ENCODE data around the gene TEX51.

The TEX51 gene

DNA sequence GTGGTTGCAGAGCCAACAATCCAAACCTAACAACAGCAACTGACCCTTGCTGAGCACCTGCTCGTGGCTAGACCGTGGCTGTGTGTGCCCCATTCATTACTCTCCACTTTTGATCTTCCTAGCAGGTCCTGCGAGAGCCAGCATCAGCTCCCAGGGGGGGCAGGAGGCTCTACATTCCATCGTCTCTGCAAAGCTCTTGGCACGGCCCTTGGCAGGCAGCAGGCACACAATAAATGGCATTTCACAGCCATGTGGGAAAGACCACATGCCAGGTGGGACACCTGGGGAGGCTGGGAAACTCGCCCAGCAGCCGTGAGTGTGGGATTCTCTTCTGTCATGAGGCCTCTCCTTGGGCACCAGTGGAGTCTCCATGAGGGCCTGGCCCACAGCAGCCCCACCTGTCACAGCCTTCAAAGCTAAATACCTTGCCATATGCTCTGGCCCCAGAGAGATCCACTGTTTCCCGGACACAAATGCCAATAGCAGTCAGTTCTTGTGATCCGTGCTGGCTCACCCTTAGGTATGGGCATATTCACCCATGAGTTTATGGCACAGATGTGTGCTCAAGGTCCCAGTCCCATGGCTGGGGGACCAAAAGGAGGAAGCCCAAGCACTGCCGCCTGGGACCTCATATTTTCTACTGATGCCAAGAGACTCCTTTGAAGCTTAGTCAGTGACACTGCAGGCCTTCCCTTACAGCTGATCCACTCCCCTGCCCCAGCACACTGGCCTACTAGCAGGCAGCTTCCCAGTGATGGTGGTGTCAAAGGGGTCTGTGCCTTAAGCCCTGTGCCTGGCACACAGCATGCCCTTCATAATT, 6.8 kb upstream of the TEX51 start:
- no peak for DNase-seq (ENCODE audit: low read depth, low spot score)

DNA sequence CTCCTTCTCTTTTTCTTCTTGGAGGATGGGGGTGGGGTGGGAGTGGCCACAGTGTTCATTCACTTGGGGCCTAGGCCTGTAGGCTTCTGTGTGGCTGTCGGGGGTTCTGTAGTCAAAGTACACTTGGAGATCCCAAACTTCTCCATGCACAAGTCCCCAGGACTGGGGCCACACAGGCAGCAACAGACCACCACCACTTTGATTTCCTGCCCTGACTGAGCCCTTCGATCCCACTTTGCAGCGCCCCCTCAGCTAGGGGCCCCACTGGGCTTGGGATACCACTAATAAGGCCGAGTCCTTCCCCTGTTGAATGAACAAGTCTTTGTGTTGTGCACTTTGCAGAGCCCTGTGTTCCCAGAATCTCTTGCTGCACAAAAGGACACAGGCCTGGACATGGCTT, 5.5 kb upstream of the TEX51 start:
- no peak for DNase-seq (ENCODE audit: low read depth, low spot score)

- no peak for DNase-seq (ENCODE audit: low read depth, low spot score)
These were observed 5.1 kb upstream of the TEX51 start for GRCh38 chr2:126893606-126894005.

GRCh38 chr2:126894082-126894481, 4.6 kb upstream of the TEX51 start:
- no peak for DNase-seq (ENCODE audit: low read depth, low spot score)

GRCh38 chr2:126894585-126895182, 4.0 kb upstream of the TEX51 start:
- DNase-seq (ENCODE audit: low read depth, low spot score): no peak

DNA sequence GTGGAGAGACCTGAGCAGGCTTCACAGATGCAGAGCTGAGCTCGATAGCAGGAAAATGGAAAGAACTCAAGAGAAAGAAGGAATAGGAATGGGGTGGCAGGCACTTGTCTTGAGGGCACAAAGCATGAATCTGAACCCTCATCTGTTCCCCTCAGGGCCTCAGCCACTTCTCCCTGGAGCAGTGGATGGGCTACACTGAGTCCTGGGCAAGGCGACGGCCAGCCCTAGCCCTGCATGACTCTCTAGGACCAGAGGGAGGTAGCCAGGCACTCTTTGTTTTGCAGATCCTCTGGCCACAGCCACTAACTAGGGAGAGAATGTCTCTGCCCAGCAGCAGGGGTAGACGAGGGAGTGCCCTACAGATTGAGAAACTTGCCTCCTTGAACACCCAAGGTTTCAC, 3.4 kb upstream of the TEX51 start:
- no peak for DNase-seq (ENCODE audit: low read depth, low spot score)

DNA sequence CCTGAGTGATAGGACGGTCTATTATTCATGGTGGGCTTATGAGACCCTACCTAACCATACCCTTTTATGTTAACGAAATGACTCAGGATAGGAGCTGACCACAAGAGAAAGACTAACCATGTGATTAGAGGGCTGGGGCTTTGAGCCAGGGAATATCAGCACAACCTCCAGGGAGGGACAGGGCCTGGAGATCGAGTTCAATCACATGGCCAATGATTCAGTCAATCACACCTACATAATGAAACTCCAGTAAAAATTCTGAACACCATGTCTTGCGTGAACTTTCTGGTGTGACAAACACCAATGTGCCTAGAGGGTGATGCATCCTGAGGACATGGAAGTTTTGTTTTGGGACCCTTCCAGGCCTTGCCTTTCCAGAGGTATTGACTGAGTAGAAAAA, 2.2 kb upstream of the TEX51 start:
- DNase-seq (ENCODE audit: low read depth, low spot score): no peak

- no peak for DNase-seq (ENCODE audit: low read depth, low spot score)
These were observed 1.0 kb downstream of the TEX51 start for GRCh38 chr2:126899616-126900185.

DNA sequence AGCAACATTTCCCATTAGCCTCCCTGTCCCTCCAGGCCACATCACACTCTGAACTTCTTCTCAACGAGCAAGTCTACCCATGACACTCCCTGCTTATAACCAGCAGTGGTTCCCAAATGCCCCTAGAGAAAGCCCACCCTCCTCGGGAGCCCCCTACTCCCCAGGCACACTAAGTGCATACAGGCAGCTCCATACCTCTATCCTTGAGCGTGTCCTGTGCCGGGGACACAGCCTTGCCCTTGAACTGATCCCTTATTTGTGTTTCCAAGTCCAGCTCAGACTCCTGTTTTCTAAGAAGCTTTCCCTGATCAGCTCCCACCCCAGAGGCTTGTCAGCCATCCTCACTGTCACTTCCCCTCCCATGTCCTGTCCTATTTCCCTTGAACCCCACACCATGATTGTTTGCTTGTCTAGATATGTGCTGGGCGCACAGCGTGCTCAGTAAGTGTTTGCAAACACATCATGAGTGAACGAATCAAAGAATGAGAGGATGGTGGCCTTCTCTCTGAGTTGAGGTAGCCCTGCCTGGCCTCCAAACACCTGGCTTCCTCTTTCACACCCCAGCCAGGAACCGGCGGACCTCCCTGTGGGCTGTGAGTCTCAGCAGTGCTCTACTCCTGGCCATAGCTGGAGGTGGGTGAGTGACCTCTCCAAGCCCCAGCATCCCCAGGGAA, 2.1 kb downstream of the TEX51 start:
- no peak for DNase-seq (ENCODE audit: low read depth, low spot score)

GRCh38 chr2:126901459-126901858, 2.8 kb downstream of the TEX51 start:
- DNase-seq (ENCODE audit: low read depth, low spot score): no peak

GRCh38 chr2:126902152-126902835, 3.6 kb downstream of the TEX51 start:
- DNase-seq (ENCODE audit: low read depth, low spot score): no peak

- DNase-seq (ENCODE audit: low read depth, low spot score): no peak
These were observed 4.2 kb downstream of the TEX51 start for GRCh38 chr2:126902859-126903258.

DNA sequence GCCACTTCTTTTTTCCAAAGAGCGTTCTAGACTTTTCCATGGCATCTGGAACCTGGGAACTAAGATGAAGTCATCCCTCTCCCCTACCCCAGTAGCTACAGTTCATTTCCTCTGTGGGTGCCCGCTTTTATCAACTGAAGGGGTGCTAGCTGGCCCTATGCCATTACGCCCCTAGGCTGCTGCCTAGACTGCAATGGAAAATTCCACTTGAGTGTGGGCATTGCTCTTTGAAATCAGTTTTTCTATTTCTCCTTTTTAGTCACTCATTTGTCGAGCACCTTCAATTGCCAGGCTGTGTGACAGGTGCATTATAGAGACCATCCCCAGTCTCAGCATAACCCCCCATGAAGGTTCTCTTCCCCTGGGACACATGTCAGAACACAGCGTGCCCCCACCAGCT, 7.3 kb downstream of the TEX51 start:
- DNase-seq (ENCODE audit: low read depth, low spot score): no peak

DNA sequence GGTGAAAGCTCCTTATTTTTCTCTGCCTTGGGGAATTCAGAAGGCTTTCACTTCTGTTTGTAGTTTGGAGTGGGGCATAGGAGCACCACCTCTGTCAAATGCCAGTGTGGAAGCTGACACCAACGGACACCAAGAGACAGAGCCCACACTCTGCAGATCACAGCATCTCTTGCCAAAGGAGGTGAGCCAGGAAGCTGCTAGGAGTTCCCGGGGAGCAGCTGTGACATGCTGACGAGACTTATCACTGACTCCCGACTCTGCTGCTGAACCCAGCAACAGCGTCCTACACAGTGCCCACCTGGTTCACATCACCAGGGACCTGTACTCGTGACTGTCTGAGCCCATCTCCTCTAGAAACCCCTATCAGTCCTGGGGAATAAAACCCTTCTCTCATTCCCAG, 8.1 kb downstream of the TEX51 start:
- no peak for DNase-seq (ENCODE audit: low read depth, low spot score)

- DNase-seq (ENCODE audit: low read depth, low spot score): no peak
These were observed 9.0 kb downstream of the TEX51 start for GRCh38 chr2:126907671-126908070.

DNA sequence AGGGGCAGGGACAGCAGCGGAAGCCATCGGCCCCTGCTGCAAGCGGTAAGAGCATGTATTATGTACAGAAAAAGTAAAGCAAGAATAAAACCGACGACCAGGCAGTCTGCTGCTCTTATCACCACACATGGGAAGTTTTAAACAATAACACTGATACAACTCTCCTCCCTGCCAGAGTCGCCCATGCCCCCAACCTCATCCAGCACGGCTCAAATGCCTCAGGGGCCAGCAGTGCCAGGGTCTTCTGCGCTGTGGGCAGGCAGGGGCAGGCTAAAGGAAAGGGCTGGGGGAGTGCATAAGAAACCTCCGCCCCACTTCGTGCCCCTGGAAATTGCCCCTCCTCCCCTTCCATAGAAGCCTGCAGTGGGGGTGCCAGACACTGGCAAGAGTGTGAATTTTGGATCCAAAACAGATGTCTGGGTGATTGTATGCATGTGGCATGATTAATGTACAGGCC, 10.1 kb downstream of the TEX51 start:
- DNase-seq (ENCODE audit: low read depth, low spot score): no peak

GRCh38 chr2:126909366-126909765, 10.7 kb downstream of the TEX51 start:
- DNase-seq (ENCODE audit: low read depth, low spot score): no peak

GRCh38 chr2:126909781-126910180, 11.1 kb downstream of the TEX51 start:
- DNase-seq (ENCODE audit: low read depth, low spot score): no peak

- no peak for DNase-seq (ENCODE audit: low read depth, low spot score)
These were observed 11.9 kb downstream of the TEX51 start for GRCh38 chr2:126910637-126911036.

- no peak for DNase-seq (ENCODE audit: low read depth, low spot score)
These were observed 12.6 kb downstream of the TEX51 start for GRCh38 chr2:126911111-126911796.

DNA sequence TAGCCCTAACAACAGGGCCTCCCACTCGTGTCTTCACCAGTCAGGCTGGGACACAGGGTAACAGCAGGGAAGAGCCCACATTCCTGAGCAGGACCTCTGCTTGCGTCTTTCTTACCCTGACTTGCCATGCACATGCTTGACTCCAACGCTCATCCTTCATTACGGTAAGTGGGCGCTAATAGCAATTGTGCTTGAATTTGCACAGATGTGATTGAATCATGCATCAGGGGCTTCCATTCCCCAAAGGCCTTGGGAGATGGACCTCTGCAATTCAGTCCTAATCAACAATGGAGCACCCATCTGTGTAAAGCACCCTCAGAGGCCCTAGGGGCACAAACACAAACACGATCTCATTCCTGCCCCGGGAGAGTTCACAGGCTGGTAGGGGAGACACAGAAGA, 13.5 kb downstream of the TEX51 start:
- DNase-seq (ENCODE audit: low read depth, low spot score): no peak

All from smooth muscle cell of the brain vasculature (primary cell).